GM13977 (cell line): Measurements from ENCODE around the gene KAT2B.

ENCODE experiments used
- DNase-seq: peaks from one replicate; pipeline ENCODE4 v3.0.0; 2012; ENCODE audit warnings: low spot score
- in situ Hi-C: fragments of 300-500 bp; cut with MboI; formaldehyde crosslinking; loops from one replicate; pipeline ENCODE4 v1.12.0; 2022; ENCODE audit warnings: low sequenced_read_pairs, low pct_unique_long_range_greater_than_20kb, mixed read lengths, inconsistent platforms; ENCODE audit not compliant: unreplicated experiment
- TF ChIP-seq, protein P1 (sequence below): IDR thresholded peaks from 2 replicates; pipeline ENCODE4 v1.5.1; 2012; ENCODE audit warnings: mild to moderate bottlenecking, control low read depth; ENCODE audit not compliant: insufficient read depth; ENCODE audit errors: extremely low read depth, missing control alignments

Gene KAT2B

DNA sequence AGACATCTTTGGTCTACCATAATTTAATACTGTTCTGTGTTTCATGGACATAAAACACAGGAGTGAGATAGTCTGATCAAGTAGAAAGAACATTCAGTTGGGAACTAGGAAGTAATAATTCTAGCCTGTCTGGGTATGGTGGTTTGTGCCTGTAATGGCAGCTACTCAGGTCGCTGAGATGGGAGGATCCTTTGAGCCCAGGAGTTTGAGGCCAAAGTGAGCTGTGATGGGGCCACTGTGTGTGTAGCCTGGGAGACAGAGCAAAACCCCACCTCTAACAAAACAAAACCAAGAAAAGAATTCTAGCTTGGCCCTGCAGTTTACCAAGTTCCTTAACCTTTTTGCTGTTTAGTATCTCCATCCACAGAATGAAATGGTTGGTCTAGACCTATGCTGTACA lies 36.8 kb downstream of the KAT2B start:
- no peak for DNase-seq
- TF ChIP-seq, protein P1, sequence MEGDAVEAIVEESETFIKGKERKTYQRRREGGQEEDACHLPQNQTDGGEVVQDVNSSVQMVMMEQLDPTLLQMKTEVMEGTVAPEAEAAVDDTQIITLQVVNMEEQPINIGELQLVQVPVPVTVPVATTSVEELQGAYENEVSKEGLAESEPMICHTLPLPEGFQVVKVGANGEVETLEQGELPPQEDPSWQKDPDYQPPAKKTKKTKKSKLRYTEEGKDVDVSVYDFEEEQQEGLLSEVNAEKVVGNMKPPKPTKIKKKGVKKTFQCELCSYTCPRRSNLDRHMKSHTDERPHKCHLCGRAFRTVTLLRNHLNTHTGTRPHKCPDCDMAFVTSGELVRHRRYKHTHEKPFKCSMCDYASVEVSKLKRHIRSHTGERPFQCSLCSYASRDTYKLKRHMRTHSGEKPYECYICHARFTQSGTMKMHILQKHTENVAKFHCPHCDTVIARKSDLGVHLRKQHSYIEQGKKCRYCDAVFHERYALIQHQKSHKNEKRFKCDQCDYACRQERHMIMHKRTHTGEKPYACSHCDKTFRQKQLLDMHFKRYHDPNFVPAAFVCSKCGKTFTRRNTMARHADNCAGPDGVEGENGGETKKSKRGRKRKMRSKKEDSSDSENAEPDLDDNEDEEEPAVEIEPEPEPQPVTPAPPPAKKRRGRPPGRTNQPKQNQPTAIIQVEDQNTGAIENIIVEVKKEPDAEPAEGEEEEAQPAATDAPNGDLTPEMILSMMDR = no peak
- in situ Hi-C loops = no loop called here

DNA sequence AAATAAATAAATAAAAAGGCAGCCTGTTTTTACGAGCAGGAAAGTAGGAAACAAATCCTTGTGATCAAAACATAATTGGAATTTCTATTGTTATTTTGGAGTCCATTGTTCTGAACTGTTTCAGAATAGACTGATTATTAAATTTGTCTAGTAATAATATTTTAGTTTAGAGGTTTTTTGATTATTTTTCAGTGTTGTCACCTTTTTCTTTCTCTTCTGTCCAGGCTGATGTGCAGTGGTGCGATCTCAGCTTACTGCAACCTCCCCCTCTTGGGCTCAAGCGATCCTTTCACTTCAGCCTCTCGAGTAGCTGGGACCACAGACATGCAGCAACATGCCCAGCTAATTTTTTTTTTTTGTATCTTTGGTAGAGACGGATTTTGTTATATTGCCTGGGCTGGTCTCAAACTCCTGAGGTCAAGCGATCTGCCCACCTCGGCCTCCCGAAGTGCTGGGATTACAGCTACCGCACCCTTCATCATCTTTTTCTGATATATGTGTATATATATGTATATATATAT lies 38.0 kb downstream of the KAT2B start:
- TF ChIP-seq, protein P1 = no peak
- no peak for DNase-seq
- in situ Hi-C loops = no loop called here

DNA sequence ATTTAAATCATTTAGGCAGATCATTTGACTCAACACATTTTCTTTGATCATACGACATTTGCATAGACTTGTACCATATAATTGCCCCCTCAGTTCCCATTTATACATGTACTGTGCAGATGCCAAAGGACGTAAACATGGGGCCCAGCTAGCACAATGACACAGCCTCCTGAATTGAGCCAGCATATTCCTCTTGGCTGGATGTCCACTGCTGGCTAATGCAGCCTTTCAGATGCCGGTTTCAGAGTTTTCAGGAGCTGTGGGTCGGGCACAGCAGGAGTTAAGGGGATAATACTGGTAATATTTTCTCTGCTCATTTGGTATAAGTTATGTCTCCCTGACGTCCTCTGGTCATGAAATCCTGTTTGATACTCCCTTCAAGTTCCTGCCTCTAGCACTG lies 39.4 kb downstream of the KAT2B start:
- in situ Hi-C loops = no loop called here
- TF ChIP-seq, protein P1 = no peak
- DNase-seq = no peak

DNA sequence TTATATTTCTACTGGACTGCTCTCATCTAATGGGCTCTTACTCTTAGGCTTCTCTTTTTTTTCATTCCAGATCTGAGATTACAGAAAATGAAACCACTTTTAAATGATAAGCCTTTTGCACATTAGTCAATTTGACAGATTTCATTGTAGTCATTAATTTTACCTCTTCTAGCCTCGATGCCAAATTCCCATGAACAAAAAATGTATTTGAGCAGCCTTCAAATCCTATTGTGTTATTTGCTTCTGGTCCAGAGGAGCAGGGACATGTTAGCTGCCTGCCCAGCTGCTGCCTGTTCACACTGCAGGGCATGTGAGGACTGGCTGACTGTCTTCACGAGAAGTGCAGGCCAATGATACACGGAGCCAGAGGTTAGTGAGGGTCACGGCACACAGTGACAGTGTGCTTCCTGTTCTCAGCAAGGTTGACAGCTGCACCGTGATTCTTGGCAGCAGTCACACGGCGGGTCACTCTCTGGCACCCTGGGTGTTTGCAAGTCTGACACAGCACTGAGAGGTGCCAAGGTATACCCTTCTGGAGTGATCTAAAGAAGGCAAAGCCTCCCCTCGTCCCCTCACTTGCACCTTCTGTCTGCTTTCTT lies 40.8 kb downstream of the KAT2B start:
- TF ChIP-seq, protein P1 = no peak
- in situ Hi-C loops = no loop called here
- DNase-seq = no peak

DNA sequence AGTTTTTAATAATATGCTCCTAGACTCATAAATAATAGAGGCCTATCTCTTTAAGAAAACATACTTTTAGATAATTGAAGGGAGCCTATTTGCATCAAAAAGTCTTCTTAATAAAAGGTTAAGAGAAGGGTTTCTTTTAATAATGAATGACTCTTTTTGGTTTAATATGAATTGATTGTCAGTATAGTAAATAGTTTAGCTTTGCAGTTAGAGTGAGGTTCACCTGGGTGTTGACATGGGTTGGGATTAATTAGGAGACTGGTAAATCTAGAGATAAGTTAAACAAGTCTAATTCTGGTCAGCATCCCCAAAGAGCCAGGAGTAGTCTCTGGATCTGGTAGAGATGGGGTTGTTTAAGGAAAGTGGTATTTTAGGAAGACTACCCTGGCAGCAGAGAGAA lies 43.0 kb downstream of the KAT2B start:
- TF ChIP-seq, protein P1 = no peak
- no peak for DNase-seq
- in situ Hi-C loops = no loop called here

DNA sequence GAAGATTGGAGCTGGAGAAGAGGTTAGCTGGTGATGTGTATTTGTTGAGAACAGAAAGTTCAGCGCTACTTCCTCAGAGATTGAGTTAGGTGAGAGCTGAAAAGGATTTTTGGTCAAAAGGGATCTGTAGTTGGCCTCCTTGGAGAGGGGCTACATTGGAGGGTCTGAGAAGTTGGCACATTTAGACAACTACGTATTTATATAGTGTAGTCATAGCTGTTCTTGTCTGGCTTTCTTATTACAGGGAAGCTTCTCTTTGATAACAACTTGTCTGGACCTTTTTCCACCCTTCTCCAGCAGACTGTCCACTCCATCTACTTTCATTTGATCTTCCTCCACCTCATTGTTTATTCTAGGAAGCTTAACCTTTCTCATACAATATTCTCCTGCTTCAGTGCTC lies 43.7 kb downstream of the KAT2B start:
- no peak for DNase-seq
- in situ Hi-C loops = no loop called here
- TF ChIP-seq, protein P1 = no peak
